ENCODE data around the gene GCNA. TPM values are rescaled to one million over a fixed set of nuclear protein-coding genes. Genes with fewer than 3 reads are reported as not detected.

Gene GCNA
- total RNA-seq, 1 experiment from 2014 or later: 2.9 TPM

- no peaks in the 10 kb centered on the region for H3K4me1 ChIP-seq (ENCODE audit: insufficient read depth, low read length)
- DNase-seq (no peak), ATAC-seq (no peak)
- H3K9me2 ChIP-seq (replicated peaks; ENCODE audit: low read length): no peaks in the 10 kb centered on the region
- H3K27ac ChIP-seq (ENCODE audit: low read length): peak overlapping the region; percentile 77
- ChIA-PET CTCF (interaction anchor here (0.6 kb wide), 1 partner anchor 565 kb away, joined by 3 read pairs; no protein-coding TSS in a partner anchor), POLR2A (ENCODE audit: unreplicated experiment) (no interaction called here)
- H3F3A ChIP-seq (ENCODE audit: low read length, unreplicated experiment): no peaks in the 10 kb centered on the region
- intact Hi-C loops (cut with micrococcal nuclease): no loop called here
- H3K4me2 ChIP-seq (ENCODE audit: low read length): no peak overlapping the region
- no peaks in the 10 kb centered on the region for H3K9me3 ChIP-seq (ENCODE audit: low read length)
- peak overlapping the region; percentile 70 for H3K9ac ChIP-seq (ENCODE audit: low read length)
- no peaks in the 10 kb centered on the region for H3K79me2 ChIP-seq (ENCODE audit: low read length)
- no peak overlapping the region for H2AFZ ChIP-seq (ENCODE audit: low read length)
- no peaks in the 10 kb centered on the region for H3K27me3 ChIP-seq (ENCODE audit: low read length)
- TF ChIP-seq EZH2phosphoT487 (IDR thresholded peaks at IDR 0.05; ENCODE audit: borderline replicate concordance, low read length) (no peak), CTCF (conservative IDR thresholded peaks at IDR 0.05; ENCODE audit: low read depth, low read length) (no peak), EZH2 (IDR thresholded peaks at IDR 0.05; ENCODE audit: low read length, unreplicated experiment) (no peak)
- H4K20me1 ChIP-seq (ENCODE audit: low read length): no peaks in the 10 kb centered on the region
- H3K4me3 ChIP-seq (ENCODE audit: low read length): no peak overlapping the region
- no TSS peak for BruUV-seq (replicated peaks)
- peaks cover 22% of the 10 kb centered on the region for H3K36me3 ChIP-seq (ENCODE audit: low read depth, low read length)
Observed at GRCh38 chrX:71604796-71605568, 26.7 kb downstream of the GCNA start.

GRCh38 chrX:71606536-71607216 lies 28.4 kb downstream of the GCNA start:
- Histone ChIP-seq H3K27me3 (ENCODE audit: low read length) (no peaks in the 10 kb centered on the region), H3K27ac (ENCODE audit: low read length) (no peak overlapping the region), H3K36me3 (ENCODE audit: low read depth, low read length) (peaks cover 22% of the 10 kb centered on the region), H3K9ac (ENCODE audit: low read length) (no peak overlapping the region), H4K20me1 (ENCODE audit: low read length) (no peaks in the 10 kb centered on the region), H2AFZ (ENCODE audit: low read length) (no peak overlapping the region), H3F3A (ENCODE audit: low read length, unreplicated experiment) (no peaks in the 10 kb centered on the region), H3K4me3 (ENCODE audit: low read length) (no peak overlapping the region), H3K9me2 (replicated peaks; ENCODE audit: low read length) (no peaks in the 10 kb centered on the region), H3K4me1 (ENCODE audit: insufficient read depth, low read length) (no peaks in the 10 kb centered on the region), H3K4me2 (ENCODE audit: low read length) (no peak overlapping the region), H3K79me2 (ENCODE audit: low read length) (no peaks in the 10 kb centered on the region), H3K9me3 (ENCODE audit: low read length) (no peaks in the 10 kb centered on the region)
- DNase-seq (no peak), ATAC-seq (no peak)
- ChIA-PET POLR2A (ENCODE audit: unreplicated experiment) (no interaction called here), CTCF (no interaction called here)
- TF ChIP-seq CTCF (conservative IDR thresholded peaks at IDR 0.05; ENCODE audit: low read depth, low read length) (no peak), EZH2 (IDR thresholded peaks at IDR 0.05; ENCODE audit: low read length, unreplicated experiment) (no peak), EZH2phosphoT487 (IDR thresholded peaks at IDR 0.05; ENCODE audit: borderline replicate concordance, low read length) (no peak)
- no TSS peak for BruUV-seq (replicated peaks)
- intact Hi-C loops (cut with micrococcal nuclease): no loop called here

- ChIA-PET CTCF (no interaction called here), POLR2A (ENCODE audit: unreplicated experiment) (no interaction called here)
- intact Hi-C loops (cut with micrococcal nuclease): no loop called here
- Histone ChIP-seq H3K9me3 (ENCODE audit: low read length) (no peaks in the 10 kb centered on the region), H3K36me3 (ENCODE audit: low read depth, low read length) (peaks cover 19% of the 10 kb centered on the region), H3K4me2 (ENCODE audit: low read length) (no peak overlapping the region), H4K20me1 (ENCODE audit: low read length) (no peaks in the 10 kb centered on the region), H3K9me2 (replicated peaks; ENCODE audit: low read length) (no peaks in the 10 kb centered on the region), H3K4me1 (ENCODE audit: insufficient read depth, low read length) (no peaks in the 10 kb centered on the region), H3K27ac (ENCODE audit: low read length) (no peak overlapping the region), H3K79me2 (ENCODE audit: low read length) (no peaks in the 10 kb centered on the region), H2AFZ (ENCODE audit: low read length) (no peak overlapping the region), H3K4me3 (ENCODE audit: low read length) (no peak overlapping the region), H3K27me3 (ENCODE audit: low read length) (no peaks in the 10 kb centered on the region), H3K9ac (ENCODE audit: low read length) (no peak overlapping the region), H3F3A (ENCODE audit: low read length, unreplicated experiment) (no peaks in the 10 kb centered on the region)
- DNase-seq: no peak
- ATAC-seq: no peak
- TF ChIP-seq CTCF (conservative IDR thresholded peaks at IDR 0.05; ENCODE audit: low read depth, low read length) (no peak), EZH2phosphoT487 (IDR thresholded peaks at IDR 0.05; ENCODE audit: borderline replicate concordance, low read length) (no peak), EZH2 (IDR thresholded peaks at IDR 0.05; ENCODE audit: low read length, unreplicated experiment) (no peak)
- BruUV-seq (replicated peaks): no TSS peak
Observed at GRCh38 chrX:71607488-71607887, 29.3 kb downstream of the GCNA start.

Data from PC-3 (cell line).